Hypothalamus (tissue), 51 donors: ENCODE measurements around the gene TBC1D13.
"Not testable (repeated sequence)": the region's sequence is repeated elsewhere in the genome, so short reads cannot be mapped to it uniquely, and the experiment has no call there.

Experiments
- DNase-seq, 51 donors: peaks; one replicate each; lab custom pipeline; 2025; lab: John Stamatoyannopoulos, UW

The TBC1D13 gene

GRCh38 chr9:128781187-128782070 lies 5.6 kb upstream of the TBC1D13 start:
- no peak for DNase-seq

- no peak for DNase-seq
These were observed 4.4 kb upstream of the TBC1D13 start for GRCh38 chr9:128782669-128783068.

GRCh38 chr9:128785427-128785826 lies 1.6 kb upstream of the TBC1D13 start:
- DNase-seq: no peak

- DNase-seq: peak in 2 of 51 donors; percentile 19 to 39
These were observed 606 bp downstream of the TBC1D13 start for GRCh38 chr9:128787659-128788058.

- no peak for DNase-seq
These were observed 1.4 kb downstream of the TBC1D13 start for GRCh38 chr9:128788445-128788844.

- DNase-seq: no peak
These were observed 3.5 kb downstream of the TBC1D13 start for GRCh38 chr9:128790536-128790935.

- no peak for DNase-seq
These were observed 5.1 kb downstream of the TBC1D13 start for GRCh38 chr9:128792134-128792533.

- DNase-seq: no peak
These were observed 6.1 kb downstream of the TBC1D13 start for GRCh38 chr9:128792978-128793686.

GRCh38 chr9:128794961-128795360 lies 7.9 kb downstream of the TBC1D13 start:
- not testable (repeated sequence) for DNase-seq

GRCh38 chr9:128798896-128799295 lies 11.8 kb downstream of the TBC1D13 start:
- DNase-seq: no peak

- DNase-seq: no peak
These were observed 13.0 kb downstream of the TBC1D13 start for GRCh38 chr9:128800061-128800460.

- no peak for DNase-seq
These were observed 15.4 kb downstream of the TBC1D13 start for GRCh38 chr9:128802482-128802881.

- DNase-seq: peak in 35 of 51 donors; percentile 13 to 73 (median 44)
These were observed 18.6 kb downstream of the TBC1D13 start for GRCh38 chr9:128805661-128806060.

- no peak for DNase-seq
These were observed 20.8 kb downstream of the TBC1D13 start for GRCh38 chr9:128807827-128808226.

- DNase-seq: no peak
These were observed 21.5 kb downstream of the TBC1D13 start for GRCh38 chr9:128808543-128808942.

- DNase-seq: no peak
These were observed 22.1 kb downstream of the TBC1D13 start for GRCh38 chr9:128809036-128809599.

- no peak for DNase-seq
These were observed 22.8 kb downstream of the TBC1D13 start for GRCh38 chr9:128809831-128810230.

GRCh38 chr9:128810873-128811272 lies 23.8 kb downstream of the TBC1D13 start:
- no peak for DNase-seq

- peak; percentile 77 to 99 (median 96) for DNase-seq
These were observed 31.2 kb downstream of the TBC1D13 start, which contains the start of gene ENDOG for GRCh38 chr9:128818099-128818838. Gene ENDOG, plus strand, starts transcription at chr9:128818500. Its CDS starts 185 bp downstream, at chr9:128818685.
